Suppressor macrophage treated with lipopolysaccharide for 4 hours (primary cell): ENCODE results near the gene CAMTA1.

Experiments used
- DNase-seq: peaks from one replicate; pipeline ENCODE4 v3.0.0-alpha.2; 2020

The CAMTA1 gene

DNA sequence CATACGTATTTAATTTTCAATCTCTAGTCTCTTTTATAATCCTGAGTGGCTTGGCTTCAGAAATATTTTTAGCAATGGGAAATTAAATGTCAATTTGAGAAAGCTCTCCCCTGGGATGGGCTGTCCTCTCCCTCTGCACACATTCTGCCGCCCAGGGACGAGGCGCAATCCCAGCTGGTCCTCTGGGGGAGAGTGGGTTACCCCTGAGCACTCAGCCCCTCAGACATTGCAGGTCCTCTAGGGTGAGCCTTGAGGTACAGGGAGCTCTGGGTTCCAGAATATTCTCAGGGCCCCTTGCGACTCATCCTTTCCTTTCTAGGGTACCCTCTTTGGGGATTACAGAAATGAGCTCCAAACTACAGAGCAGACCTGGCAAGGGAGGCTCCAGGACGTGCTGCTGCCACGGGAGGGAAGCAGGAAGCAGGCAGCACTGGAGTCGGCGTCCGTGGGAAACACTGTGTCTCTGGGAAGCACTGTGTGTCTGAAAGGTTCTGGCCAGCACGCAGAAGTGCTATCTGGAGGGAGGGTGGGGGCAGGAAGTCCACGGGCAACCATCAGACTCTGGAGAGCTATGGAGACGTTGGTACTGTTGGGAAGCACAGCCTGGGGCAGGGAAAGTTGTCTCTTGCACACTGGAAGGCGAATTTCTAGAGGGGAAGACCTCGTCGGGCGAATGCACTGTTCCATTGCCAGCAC, 642.5 kb downstream of the CAMTA1 start:
- DNase-seq: no peak

DNA sequence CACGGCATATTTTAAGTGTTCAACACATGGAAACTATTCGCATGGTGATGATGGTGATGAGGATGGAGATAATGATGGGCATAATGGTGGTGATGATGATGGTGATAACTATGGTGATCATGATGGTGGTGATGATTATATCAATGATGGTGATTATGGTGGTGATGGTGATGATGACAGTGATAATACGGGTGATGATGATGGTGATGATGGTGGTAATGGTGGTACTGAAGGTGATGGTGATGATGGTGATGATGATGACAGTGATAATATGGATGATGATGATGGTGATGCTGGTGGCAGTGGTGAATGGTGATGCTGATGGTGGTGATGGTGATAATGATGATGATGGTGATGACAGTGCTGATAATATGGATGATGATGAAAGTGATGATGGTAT, 644.0 kb downstream of the CAMTA1 start:
- no peak for DNase-seq

DNA sequence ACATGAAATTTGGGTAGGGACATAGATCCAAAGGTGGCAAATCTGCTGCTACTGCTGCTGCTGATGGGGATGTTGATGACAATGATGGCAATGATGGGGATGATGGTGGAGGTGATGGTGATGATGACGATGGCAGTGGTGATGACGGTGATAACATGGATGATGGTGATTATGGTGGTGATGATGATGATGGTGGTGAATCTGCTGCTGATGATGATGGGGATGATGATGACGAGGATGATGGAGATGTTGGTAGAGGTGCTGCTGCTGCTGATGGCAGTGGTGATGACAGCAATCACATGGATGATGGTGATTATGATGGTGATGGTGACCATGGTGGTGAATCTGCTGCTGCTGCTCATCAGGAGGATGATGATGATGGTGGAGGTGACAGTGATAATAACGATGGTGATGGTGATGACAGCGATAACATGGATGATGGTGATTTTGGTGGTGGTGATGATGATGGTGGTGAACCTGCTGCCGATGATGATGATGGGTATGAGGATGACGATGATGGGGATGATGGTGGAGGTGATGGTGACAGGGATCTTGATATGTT, 644.9 kb downstream of the CAMTA1 start:
- no peak for DNase-seq

DNA sequence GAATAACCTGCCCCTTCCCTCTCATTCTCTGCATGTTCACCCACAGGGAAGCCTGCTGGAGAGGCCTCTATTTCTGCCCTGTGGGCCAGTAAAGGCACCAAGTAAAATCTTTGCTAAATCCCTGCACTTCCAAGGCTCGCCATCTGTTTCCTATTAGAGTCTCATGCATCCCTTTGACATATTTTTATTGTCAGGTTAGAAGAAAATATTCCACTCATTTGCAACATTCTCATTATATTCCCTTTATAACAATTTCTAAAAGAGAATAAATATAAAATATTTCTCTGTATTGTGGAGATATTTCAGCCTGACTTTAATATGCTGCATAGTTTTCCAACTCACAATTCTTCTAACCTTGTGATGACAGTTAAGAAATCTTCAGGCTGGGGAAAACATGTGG, 645.4 kb downstream of the CAMTA1 start:
- no peak for DNase-seq

DNA sequence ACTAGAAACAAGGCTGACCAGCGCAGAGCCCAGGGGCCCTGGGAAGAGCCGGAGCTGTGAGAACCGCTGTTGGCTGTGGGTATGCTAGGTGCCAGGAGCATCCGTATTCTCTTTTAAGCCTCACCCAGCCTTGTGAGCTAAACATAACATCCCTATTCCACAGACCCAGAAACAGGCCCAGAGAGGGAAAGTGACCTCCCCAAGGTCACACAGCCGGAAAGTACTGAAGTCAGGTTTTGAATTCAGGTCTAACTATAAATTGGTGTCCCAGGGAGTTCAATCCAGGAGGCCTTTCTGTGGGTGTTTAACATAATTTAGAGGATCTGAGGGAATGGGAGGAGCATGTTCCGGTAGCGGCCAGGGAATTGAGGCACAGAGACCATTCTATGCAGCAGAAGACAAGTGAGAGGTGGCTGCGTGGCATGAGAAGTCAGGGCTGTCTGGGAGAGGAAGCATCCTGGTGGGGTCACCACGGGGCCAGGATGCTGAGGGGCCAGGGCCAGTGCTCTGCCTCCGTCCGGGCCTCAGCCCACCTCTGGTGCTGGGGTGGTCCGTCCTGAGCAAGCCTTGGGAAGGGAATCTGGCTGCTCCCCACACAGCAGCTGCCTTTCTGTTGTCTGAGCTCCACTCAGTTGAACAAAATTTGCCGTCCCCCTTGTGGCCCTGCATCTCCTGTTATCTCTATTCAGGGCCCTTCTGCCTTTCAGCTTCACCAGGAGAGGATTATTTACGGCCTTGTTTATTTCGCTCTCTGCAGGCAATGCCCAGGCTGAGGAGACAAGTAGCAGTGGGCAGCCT, 647.0 kb downstream of the CAMTA1 start:
- DNase-seq: no peak

DNA sequence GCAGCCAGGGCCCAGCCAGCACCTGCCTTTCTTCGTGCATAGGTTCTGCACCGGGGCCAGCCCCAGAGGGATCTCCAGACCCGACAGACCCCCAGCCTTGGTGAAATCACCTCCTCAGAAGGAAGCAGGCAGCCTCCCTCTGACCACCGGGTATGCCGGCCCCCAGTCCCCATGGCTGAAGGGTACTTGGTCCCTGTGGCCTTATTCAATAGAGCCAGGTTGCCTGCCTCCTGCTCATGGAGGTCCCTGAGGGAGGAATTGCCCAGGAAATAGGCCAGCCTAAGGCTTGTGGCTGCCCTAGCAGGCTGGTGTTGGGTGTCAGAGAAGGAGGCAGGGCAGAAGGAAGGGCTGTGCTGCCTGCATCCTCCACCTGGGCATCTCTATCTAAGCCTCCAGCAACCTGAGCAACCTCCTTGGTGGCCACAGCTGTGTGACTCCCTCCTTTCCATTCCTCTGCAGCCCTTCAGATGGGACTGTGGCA, 647.7 kb downstream of the CAMTA1 start:
- DNase-seq: no peak

DNA sequence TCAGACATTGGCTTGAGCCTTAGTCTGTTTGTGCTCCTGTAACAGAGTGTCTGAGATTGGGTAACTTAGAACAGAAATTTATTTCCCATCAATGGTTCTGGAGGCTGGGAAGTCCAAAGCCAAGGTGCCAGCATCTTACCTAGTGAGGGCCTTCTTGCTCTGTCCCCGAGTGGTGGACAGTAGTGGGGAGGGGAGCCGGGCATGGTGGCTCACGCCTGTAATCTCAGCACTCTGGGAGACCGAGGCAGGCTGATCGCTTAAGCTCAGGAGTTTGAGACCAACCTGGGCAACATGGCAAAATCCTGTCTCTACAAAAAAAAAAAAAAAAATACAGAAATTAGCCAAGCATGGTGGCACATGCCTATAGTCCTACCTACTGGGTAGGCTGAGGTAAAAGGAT, 649.3 kb downstream of the CAMTA1 start:
- no peak for DNase-seq

DNA sequence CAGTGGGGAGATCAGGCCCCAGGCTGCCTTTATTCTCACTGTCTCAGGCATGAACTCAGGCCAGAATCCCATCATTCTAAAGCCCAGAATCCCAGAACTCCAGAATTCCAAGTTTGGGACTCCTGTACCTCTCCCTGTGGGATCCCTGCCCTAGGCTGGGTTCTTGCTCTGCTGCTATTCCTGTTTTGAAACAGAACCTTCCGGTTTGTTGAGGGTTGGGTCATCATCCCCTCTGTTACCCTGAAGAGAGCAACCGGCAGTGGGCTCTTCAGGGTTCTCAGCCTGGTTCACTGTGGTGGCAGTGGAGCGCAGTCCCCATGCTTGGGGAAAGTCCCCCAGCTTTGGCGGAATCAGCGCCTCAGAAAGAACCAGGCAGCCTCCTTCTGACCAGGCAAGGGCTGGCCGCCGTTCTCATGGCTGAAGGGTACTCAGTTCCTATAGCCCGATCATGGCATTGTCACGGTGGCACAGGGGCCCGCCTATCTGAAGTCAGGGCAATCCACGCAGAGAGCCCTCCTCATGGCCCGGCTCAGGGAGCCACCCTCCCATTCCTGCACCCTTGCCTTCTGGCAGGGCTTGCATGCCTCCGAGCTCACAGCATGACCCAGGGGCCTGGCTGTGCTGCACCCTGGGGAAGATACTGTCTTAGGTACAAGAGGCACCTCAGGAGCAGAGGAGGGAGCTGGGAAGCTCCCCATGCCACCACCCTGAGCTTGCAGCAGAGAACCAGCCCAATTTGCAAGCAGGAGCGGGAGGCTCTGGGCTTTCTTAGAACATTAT, 650.2 kb downstream of the CAMTA1 start:
- no peak for DNase-seq

DNA sequence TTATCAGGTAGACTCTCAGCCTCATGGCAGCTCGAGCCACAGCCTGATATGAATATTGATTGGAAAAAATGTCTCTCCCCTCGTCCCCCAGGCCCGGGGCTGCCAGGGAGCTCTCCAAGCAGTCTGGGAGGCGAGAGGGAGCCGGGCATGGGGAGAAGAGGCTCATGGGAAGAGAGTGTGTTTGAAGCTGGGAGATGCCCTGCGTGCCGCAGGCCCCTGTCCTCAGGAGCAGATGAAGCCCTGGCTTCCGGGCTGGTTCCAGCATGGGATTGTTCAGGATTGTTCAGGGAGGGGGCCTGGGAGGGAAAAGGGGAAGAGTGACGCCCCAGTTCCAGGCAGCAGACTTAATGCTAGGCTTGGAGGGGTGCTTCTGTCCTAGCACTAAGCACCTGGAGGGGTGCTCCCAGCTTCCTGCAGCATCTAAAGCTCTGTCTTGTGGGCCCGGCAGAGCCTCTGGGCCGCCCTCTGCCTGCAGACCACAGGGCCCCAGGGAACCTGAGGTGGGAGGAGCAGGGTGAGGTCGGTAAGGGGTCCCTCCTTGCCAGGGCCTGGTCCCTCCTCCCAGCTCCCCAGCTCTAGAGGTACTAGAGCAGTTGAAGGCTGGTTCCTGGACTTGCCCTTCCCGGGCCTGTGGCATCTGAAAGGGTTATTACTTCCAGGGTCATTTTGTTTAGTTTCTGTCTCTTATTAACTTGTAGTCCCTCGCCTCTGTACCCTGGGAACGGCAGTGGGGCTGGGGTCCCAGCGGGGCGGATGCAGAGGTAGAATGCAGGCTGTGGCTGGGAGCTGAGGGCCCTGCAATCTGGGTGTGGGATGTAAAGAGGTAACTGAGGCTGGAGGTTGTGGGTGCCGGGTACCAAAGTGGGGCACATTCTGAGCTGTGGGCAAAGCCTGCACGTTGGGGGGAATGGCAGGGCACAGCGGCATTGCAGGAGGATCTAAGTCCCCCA, 651.1 kb downstream of the CAMTA1 start:
- no peak for DNase-seq

DNA sequence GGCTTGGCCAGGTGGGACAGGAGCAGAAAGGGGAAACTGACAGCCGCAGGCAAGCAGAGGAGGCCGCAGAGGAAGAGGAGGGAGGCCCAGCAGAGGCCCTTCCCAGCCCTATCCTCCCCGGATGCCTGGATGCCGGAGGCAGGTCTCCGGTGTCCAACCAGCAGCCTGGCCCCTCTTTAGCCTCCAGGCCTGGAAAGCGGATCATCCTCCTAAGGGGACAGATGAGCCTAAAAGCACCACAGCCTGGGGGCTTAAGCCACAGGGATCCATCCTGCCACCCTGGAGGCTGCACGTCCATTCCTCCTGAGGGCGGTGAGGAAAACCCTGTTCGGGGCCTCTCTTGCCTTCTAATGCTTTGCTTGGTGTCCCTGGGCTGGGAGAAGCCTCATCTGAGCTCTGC, 651.8 kb downstream of the CAMTA1 start:
- no peak for DNase-seq

DNA sequence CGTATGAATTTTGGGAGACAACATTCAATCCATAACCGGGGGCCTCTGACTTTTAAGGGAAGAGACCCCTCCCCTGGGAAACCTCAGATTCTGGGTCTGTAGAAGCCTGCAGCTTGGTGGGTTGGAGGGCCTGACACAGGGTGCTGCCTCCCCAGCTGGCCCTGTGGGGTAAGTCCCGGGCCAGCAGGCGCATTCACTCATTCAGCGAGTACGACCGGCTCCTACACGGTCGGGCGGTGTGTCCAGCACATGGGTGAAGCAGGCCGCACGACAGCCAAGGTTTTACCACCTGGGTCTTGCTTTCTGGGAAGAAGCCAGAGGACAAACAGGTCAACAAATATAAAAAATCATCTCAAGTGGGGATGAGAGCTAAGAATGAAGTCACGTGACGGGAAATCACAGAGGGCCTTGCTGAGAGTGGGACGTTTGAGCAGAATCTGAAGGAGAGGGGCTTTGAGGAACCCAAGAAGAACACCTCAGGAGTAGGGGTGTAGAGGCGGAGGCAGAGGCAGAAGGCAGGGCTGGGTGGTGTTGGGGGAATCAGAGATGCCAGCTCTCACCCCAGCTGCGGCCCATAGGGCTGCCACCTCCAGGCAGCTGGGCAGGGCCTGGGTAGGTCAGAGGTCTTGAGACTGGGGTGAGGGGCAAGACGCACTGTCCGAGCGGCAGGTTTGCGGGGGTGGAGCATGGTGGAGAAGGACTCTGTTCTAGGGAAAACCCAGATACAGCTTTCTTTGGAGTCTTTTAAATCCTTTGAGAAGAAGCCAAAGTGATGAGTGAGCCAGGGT, 652.5 kb downstream of the CAMTA1 start:
- no peak for DNase-seq

DNA sequence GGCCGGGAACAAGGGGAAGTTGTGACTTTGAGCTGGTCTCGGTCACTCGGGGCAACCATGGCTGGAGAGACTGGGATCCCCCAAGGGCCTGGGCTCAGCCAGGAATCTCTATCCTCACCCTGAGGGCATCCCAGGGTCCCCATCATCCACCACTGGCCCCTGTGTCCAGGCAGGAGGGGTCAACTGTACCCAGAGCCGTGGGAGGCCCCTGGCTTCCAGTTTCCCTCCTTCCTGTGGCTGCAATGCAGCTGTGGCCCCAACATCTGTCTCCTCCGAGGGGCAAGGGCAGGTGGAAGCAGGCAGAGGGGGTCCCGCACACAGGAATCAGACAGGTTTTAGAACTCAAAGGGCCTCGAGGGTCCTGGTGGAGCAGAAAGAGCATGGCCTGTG, 653.1 kb downstream of the CAMTA1 start:
- no peak for DNase-seq

DNA sequence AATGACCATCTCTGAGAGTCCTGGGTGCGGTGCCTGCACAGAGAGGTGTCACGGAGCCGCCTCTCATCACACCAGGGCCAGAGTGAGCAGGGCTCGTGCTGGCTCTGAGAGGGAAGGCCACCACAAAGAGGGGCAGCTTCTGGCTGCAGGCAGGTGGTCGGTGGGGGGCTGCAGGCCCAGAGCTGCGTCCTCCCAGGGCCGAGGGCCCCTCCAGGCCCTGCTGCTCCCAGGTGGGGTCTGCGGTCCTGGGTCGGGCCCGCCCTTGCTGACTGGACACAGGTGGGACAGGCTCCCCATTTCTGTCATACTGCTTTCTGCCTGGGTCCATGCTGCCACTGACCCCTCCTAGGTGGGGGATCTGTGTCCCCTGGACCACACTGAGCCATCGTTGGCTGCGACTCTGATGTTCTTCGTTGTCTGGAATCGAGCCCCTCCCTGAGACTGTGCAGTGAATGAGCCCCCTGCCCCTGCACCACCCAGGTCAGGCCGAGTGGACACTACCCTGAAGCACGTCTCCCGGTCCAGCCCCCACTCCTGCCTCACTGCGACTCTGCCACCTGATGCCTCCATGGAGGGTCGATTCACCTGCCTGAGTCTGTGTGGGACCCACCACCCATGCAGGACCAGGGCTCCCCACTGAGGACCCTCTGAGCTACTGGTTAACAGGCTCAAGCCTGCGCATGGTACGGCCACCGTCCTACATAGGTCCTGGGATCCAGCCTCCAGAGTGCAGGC, 653.8 kb downstream of the CAMTA1 start:
- DNase-seq: no peak

DNA sequence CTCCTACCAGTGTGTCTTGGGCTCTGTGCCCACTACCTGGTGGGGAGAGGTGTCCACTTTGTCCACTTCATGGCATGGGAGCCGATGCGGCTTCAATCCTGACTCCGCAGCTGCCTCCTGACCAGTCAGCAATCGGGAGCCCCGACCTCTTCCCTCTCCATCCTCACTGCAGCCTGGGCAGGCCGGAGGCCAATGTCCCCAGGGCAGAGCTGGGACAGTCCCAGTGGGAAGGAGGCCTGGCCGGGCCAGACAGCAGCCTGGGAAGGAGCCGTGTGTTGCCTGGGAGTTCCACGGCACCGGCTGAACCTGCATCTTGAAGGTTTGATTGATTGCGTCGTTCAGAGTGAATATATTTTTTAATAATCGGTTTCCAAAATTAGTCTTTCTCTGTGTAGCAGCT, 654.9 kb downstream of the CAMTA1 start:
- no peak for DNase-seq

DNA sequence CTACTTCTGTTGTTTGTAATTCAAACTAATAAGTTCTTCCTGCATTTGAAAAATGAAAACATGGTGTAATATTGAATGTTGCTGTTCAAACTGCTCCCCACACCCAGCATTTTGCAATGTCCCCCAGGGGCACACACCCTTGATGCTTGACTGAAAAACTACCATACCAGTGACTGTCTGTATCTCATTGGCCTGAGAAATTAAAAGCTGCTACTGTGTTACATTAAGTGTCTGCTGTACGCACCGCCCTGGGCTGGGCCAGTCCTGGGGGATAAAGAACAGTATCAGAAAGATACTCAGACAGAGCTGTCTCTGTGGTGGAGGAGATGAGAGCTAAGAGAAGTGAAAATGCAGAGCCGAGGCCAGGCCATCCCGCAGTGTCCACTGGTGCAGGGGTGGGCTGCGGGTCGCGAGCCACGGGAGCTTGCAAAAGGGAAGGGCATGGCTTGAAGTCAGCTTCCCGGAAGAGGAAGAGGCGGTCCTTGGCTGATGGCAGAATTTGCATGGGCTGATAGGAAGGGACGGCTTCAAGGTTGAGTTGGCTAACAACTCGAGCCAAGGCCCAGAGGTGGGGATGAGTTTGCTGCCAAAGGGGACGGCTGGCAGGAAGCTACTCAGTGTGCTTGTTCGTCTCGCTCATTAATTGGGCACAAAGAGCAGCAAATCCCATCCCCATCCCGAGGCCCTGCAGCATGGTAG, 656.0 kb downstream of the CAMTA1 start:
- no peak for DNase-seq

DNA sequence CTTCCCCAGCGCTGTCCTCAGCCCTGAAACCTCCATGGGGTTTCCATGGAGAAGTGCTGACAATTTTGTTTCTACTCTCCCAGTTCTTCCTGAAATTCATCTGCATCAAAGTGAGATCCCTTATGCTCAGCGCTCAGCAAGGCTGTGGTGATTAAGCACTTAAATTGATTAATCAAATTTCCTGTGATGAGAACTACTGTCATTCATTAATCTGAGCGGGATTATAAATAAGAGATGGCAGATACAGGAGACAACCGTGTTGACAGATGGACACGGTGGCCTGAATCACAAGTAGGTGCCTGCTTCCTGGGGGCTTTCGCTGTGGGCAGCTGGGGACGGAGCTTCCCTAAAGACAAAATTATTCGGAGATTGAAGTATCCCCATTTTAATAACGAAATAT, 656.8 kb downstream of the CAMTA1 start:
- DNase-seq: no peak

DNA sequence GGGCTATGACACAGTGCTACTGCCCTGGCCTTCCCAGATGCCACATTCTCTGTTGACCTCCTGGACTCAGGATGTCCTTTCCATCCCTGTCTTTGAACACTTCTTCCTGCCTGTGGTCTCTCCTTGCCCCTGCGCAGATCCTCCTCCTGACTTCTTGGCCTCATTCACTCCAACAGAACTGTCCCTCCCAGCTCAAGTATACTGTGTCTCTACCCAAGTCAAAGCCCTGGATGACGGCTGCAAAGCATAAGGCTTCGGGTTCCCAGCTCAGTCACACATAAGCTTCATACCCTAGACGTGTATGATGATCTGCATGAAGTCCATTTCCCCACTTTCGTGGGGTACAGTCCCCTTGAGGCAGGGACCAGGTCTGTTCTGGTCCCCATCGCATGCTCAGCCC, 657.7 kb downstream of the CAMTA1 start:
- DNase-seq: no peak

DNA sequence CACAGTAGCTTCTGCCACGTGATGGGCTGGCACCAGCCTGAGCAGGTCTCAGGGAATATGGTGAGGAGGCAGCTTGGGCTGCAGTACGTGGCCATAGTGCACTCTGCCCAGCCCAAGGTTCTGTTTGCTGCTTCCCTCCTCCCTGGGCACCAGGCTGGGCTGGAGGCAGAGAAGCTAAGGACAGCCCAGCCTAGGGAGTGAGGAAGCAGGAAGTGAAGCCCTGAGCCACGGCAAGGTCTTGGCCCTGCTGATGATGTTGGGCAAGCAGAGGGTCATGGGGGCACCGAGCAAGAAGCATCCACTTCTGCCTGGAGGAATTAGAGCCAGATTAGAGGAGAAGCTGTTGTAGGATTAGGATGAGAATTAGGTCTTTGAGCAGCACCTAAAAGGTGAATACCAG, 659.1 kb downstream of the CAMTA1 start:
- no peak for DNase-seq

DNA sequence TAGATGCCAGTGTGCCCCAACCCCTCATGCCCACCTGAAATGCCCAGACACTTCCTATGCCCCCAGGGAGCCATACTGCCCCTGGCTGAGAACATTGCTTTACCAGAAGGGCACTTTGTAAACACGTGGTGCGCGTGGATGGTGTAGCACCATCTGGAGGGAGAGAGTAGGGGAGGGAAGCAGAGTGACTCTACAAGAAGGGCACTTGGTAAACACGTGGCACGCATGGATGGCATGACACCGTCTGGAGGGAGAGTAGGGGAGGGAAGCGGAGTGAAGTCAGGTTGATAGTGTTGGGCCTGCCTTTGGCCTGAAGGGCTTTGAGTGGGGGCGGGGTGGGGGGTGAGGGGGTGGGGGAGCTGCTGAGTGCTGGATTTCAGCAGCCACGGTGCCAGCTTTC, 661.8 kb downstream of the CAMTA1 start:
- DNase-seq: no peak

DNA sequence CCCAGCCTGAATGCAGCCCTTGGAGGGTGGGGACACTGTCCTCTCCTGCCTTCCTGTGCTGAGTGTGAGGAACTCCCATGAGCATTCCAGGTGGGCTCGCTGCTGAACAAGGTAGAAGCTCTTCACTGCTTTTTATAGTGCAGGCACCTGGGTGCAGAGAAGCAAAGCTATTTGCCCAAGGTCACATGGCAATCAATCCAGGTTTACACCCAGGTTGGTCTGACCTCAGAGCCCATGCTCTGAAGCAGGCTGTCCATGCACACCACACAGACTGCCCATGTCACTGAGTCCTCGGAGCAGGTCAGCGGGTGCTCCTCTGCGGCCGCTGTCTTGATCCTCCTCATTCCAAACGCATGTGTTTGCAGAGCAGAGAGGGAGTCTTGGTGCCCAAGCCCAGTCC, 662.5 kb downstream of the CAMTA1 start:
- no peak for DNase-seq
